Measurements from ENCODE around the gene KDSR.

DNA sequence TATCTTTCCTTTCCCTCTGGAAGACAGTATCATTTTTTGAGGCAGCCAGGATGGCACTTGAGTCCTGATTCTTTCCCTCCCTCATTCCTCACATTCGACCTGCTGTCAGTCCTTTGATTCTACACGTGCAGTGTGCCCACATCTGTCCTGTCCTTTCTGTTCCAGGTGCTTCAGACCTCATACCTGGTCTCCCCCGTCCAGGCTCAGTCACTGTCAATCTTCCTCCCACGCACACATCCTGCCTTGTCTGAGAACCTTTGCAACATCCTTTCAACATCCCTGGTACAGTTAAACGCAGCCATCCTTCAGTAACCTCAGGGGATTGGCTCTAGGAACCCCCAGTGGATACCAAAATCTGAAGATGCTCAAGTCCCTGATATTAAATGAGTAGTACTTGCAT lies 57.6 kb downstream of the KDSR start:
- TF ChIP-seq, protein P1, sequence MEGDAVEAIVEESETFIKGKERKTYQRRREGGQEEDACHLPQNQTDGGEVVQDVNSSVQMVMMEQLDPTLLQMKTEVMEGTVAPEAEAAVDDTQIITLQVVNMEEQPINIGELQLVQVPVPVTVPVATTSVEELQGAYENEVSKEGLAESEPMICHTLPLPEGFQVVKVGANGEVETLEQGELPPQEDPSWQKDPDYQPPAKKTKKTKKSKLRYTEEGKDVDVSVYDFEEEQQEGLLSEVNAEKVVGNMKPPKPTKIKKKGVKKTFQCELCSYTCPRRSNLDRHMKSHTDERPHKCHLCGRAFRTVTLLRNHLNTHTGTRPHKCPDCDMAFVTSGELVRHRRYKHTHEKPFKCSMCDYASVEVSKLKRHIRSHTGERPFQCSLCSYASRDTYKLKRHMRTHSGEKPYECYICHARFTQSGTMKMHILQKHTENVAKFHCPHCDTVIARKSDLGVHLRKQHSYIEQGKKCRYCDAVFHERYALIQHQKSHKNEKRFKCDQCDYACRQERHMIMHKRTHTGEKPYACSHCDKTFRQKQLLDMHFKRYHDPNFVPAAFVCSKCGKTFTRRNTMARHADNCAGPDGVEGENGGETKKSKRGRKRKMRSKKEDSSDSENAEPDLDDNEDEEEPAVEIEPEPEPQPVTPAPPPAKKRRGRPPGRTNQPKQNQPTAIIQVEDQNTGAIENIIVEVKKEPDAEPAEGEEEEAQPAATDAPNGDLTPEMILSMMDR (IDR thresholded peaks at IDR 0.05): no peak
- TF ChIP-seq EZH2 (IDR thresholded peaks at IDR 0.05; ENCODE audit: borderline replicate concordance, insufficient read depth, low read depth, low read length, poor library complexity, severe bottlenecking): no peak

Data from B cell (primary cell).